KMS-11 (cell line): ENCODE measurements around the gene FSTL1.

Source experiments
- H2AFZ ChIP-seq: fragments of 200-600 bp; sonication (generic); 2 replicates; pipeline ENCODE4 v1.6.1; 2016; ENCODE audit warnings: antibody characterized with exemption, mixed run types, low read depth
- H3K27ac ChIP-seq: fragments of 200-600 bp; sonication (generic); 2 replicates; pipeline ENCODE4 v1.6.1; 2016; ENCODE audit warnings: mild to moderate bottlenecking, mixed run types
- H3K27me3 ChIP-seq: fragments of 200-600 bp; sonication (generic); 2 replicates; pipeline ENCODE4 v1.6.1; 2017; ENCODE audit warnings: mild to moderate bottlenecking, low read depth, mixed run types, moderate library complexity; ENCODE audit not compliant: insufficient read depth
- H3K36me3 ChIP-seq: fragments of 200-600 bp; sonication (generic); 2 replicates; pipeline ENCODE4 v1.6.1; 2017; ENCODE audit warnings: mild to moderate bottlenecking, mixed run types; ENCODE audit not compliant: insufficient read depth
- H3K4me1 ChIP-seq: fragments of 200-600 bp; sonication (generic); 2 replicates; pipeline ENCODE4 v1.6.1; 2016; ENCODE audit warnings: mild to moderate bottlenecking, low read depth, mixed run types; ENCODE audit not compliant: poor library complexity, severe bottlenecking
- H3K4me2 ChIP-seq: fragments of 200-600 bp; sonication (generic); 2 replicates; pipeline ENCODE4 v1.7.0; 2016; ENCODE audit warnings: mild to moderate bottlenecking, mixed run types
- H3K4me3 ChIP-seq: fragments of 200-600 bp; sonication (generic); IDR thresholded peaks from 2 replicates; pipeline ENCODE4 v1.6.1; 2017; ENCODE audit warnings: low read depth, low read length, mixed read lengths; ENCODE audit not compliant: insufficient read depth
- H3K79me2 ChIP-seq: fragments of 200-600 bp; sonication (generic); 2 replicates; pipeline ENCODE4 v1.6.1; 2016; ENCODE audit warnings: low read depth, mixed run types; ENCODE audit not compliant: insufficient read depth
- H3K9ac ChIP-seq: fragments of 200-600 bp; sonication (generic); 2 replicates; pipeline ENCODE4 v1.6.1; 2016; ENCODE audit warnings: mild to moderate bottlenecking, mixed run types
- H4K20me1 ChIP-seq: fragments of 200-600 bp; sonication (generic); 2 replicates; pipeline ENCODE4 v1.6.1; 2016; ENCODE audit warnings: mild to moderate bottlenecking, mixed run types; ENCODE audit not compliant: insufficient read depth
- CTCF ChIP-seq: fragments of 200-600 bp; sonication (generic); conservative IDR thresholded peaks from 2 replicates; pipeline ENCODE4 v1.6.1; 2017; ENCODE audit warnings: low read depth, mild to moderate bottlenecking, antibody characterized with exemption, low read length, moderate library complexity, mixed read lengths

Gene FSTL1

GRCh38 chr3:120443626-120444123 is 7.1 kb downstream of the FSTL1 start:
- Histone ChIP-seq H3K9ac (no peak overlapping the region), H3K79me2 (no peaks in the 10 kb centered on the region), H3K4me2 (no peak overlapping the region), H4K20me1 (no peaks in the 10 kb centered on the region), H3K36me3 (no peaks in the 10 kb centered on the region), H2AFZ (no peak overlapping the region), H3K27ac (no peak overlapping the region), H3K4me3 (no peak overlapping the region), H3K27me3 (no peaks in the 10 kb centered on the region), H3K4me1 (no peaks in the 10 kb centered on the region)
- no peak for TF ChIP-seq CTCF

GRCh38 chr3:120442975-120443517 is 7.7 kb downstream of the FSTL1 start:
- no peaks in the 10 kb centered on the region for H4K20me1 ChIP-seq
- H3K4me1 ChIP-seq: no peaks in the 10 kb centered on the region
- H3K36me3 ChIP-seq: no peaks in the 10 kb centered on the region
- H3K27ac ChIP-seq: no peak overlapping the region
- no peaks in the 10 kb centered on the region for H3K79me2 ChIP-seq
- no peak for TF ChIP-seq CTCF
- no peak overlapping the region for H3K4me2 ChIP-seq
- H3K27me3 ChIP-seq: no peaks in the 10 kb centered on the region
- H3K9ac ChIP-seq: no peak overlapping the region
- no peak overlapping the region for H2AFZ ChIP-seq
- H3K4me3 ChIP-seq: no peak overlapping the region

GRCh38 chr3:120441776-120442175 is 9.0 kb downstream of the FSTL1 start:
- H3K4me3 ChIP-seq: no peak overlapping the region
- no peaks in the 10 kb centered on the region for H3K36me3 ChIP-seq
- H2AFZ ChIP-seq: no peak overlapping the region
- no peaks in the 10 kb centered on the region for H3K4me1 ChIP-seq
- H3K9ac ChIP-seq: no peak overlapping the region
- no peak overlapping the region for H3K4me2 ChIP-seq
- H4K20me1 ChIP-seq: no peaks in the 10 kb centered on the region
- no peak for TF ChIP-seq CTCF
- H3K27ac ChIP-seq: no peak overlapping the region
- H3K27me3 ChIP-seq: no peaks in the 10 kb centered on the region
- H3K79me2 ChIP-seq: no peaks in the 10 kb centered on the region

- Histone ChIP-seq H3K4me1 (no peaks in the 10 kb centered on the region), H3K27ac (no peak overlapping the region), H3K79me2 (no peaks in the 10 kb centered on the region), H3K27me3 (no peaks in the 10 kb centered on the region), H3K4me2 (no peak overlapping the region), H3K4me3 (no peak overlapping the region), H4K20me1 (no peaks in the 10 kb centered on the region), H2AFZ (no peak overlapping the region), H3K9ac (no peak overlapping the region), H3K36me3 (no peaks in the 10 kb centered on the region)
- no peak for TF ChIP-seq CTCF
These were observed 10.0 kb downstream of the FSTL1 start for GRCh38 chr3:120440762-120441161.
